Keratinocyte (primary cell): ENCODE data around the gene WDR82. TPM values are rescaled to one million over a fixed set of nuclear protein-coding genes. Genes with fewer than 3 reads are reported as not detected.

Experiments used
- DNase-seq: peaks from one replicate; pipeline ENCODE4 v3.0.0-alpha.2; 2011; ENCODE audit warnings: low read depth, missing footprints, low spot score
- FAIRE-seq: peaks from 2 replicates; lab custom pipeline; 2011; peaks lifted over from hg19 to GRCh38; lab: Jason Lieb, UNC
- H2AFZ ChIP-seq: 2 replicates; pipeline ENCODE4 v1.6.0; 2012; ENCODE audit warnings: low read length, control low read depth, inconsistent platforms; ENCODE audit not compliant: control insufficient read depth
- H3K27ac ChIP-seq: 2 replicates; pipeline ENCODE4 v1.5.1; 2011; ENCODE audit warnings: low read length; ENCODE audit not compliant: control insufficient read depth, insufficient read depth
- H3K27me3 ChIP-seq: 3 replicates; pipeline ENCODE4 v1.6.0; 2011; ENCODE audit warnings: low read length; ENCODE audit not compliant: control insufficient read depth, insufficient read depth; ENCODE audit errors: extremely low read depth
- H3K36me3 ChIP-seq, 2 experiments: 2 replicates in 1 of 2; 3 replicates in 1 of 2; pipeline ENCODE4 v1.5.1; 2011; ENCODE audit warnings: low read length in 2 of 2, mild to moderate bottlenecking in 1 of 2; ENCODE audit not compliant: control insufficient read depth in 2 of 2, insufficient read depth in 2 of 2; ENCODE audit errors: extremely low read depth in 1 of 2
- H3K4me1 ChIP-seq: 3 replicates; pipeline ENCODE4 v1.5.1; 2011; ENCODE audit warnings: low read length; ENCODE audit not compliant: control insufficient read depth, insufficient read depth; ENCODE audit errors: extremely low read depth
- H3K4me2 ChIP-seq: 3 replicates; pipeline ENCODE4 v1.6.0; 2011; ENCODE audit warnings: low read depth, low read length; ENCODE audit not compliant: control insufficient read depth, insufficient read depth; ENCODE audit errors: extremely low read depth
- H3K4me3 ChIP-seq, 3 experiments: fragments of 200-600 bp in 1 of 3; sonication (generic) in 1 of 3; 2 replicates in 2 of 3; 3 replicates in 1 of 3; pipeline ENCODE4 v1.5.1; 2011 to 2016; ENCODE audit warnings: low read length in 3 of 3, mild to moderate bottlenecking in 3 of 3, control low read depth in 2 of 3, inconsistent platforms in 1 of 3, low read depth in 1 of 3, mixed read lengths in 1 of 3, mixed run types in 1 of 3, moderate library complexity in 1 of 3; ENCODE audit not compliant: control insufficient read depth in 2 of 3, insufficient read depth in 2 of 3; ENCODE audit errors: extremely low read depth in 1 of 3
- H3K79me2 ChIP-seq: 2 replicates; pipeline ENCODE4 v1.6.0; 2012; ENCODE audit warnings: low read length; ENCODE audit not compliant: control insufficient read depth, insufficient read depth
- H3K9ac ChIP-seq: 3 replicates; pipeline ENCODE4 v1.6.0; 2011; ENCODE audit warnings: low read length; ENCODE audit not compliant: control insufficient read depth, insufficient read depth; ENCODE audit errors: extremely low read depth
- H3K9me1 ChIP-seq: 3 replicates; pipeline ENCODE4 v1.6.0; 2011; ENCODE audit warnings: low read length; ENCODE audit not compliant: control insufficient read depth, insufficient read depth; ENCODE audit errors: extremely low read depth
- H3K9me3 ChIP-seq: 2 replicates; pipeline ENCODE4 v1.5.1; 2012; ENCODE audit warnings: low read depth, low read length; ENCODE audit not compliant: control insufficient read depth
- H4K20me1 ChIP-seq: 3 replicates; pipeline ENCODE4 v1.6.0; 2011; ENCODE audit warnings: low read length; ENCODE audit not compliant: control insufficient read depth, insufficient read depth; ENCODE audit errors: extremely low read depth
- EZH2 ChIP-seq: IDR thresholded peaks from one replicate; pipeline ENCODE4 v1.6.1; 2012; ENCODE audit warnings: inconsistent platforms, mild to moderate bottlenecking, low read length, moderate library complexity
- dilution Hi-C: fragments of 300-500 bp; cut with MboI; formaldehyde crosslinking; loops from one replicate; pipeline ENCODE4 v1.7.0; 2020; ENCODE audit warnings: low sequenced_read_pairs; ENCODE audit not compliant: extremely low pct_ligation_motif_present
- polyA plus RNA-seq, 5 experiments: library from polyadenylated mRNA; depleted of rRNA in 3 of 5; stranded (reverse) in 3 of 5; stranded (forward) in 1 of 5; unstranded in 1 of 5; fragments of >200 nt; gene quantifications; 1 replicate in 1 of 5; 2 replicates in 3 of 5; 3 replicates in 1 of 5; pipeline versions ENCODE4 v1.2.1 to v1.2.3, GENCODE V29; 2011 to 2012; ENCODE audit warnings: missing spikeins in 2 of 5, low read depth in 1 of 5, low replicate concordance in 1 of 5
- TF ChIP-seq, protein P1 (sequence below), 3 experiments: IDR thresholded peaks in 1 of 3; conservative IDR thresholded peaks in 1 of 3; optimal IDR thresholded peaks in 1 of 3; 2 replicates in 2 of 3; 3 replicates in 1 of 3; pipeline versions ENCODE3 to v1.5.1; 2011; ENCODE audit warnings: low read length in 3 of 3, mild to moderate bottlenecking in 3 of 3, moderate library complexity in 2 of 3, control low read depth in 1 of 3, inconsistent platforms in 1 of 3; ENCODE audit not compliant: insufficient read depth in 2 of 3; ENCODE audit errors: extremely low read depth in 1 of 3

Gene WDR82
- polyA plus RNA-seq, 1 donor (not counting 4 experiments of a cell fraction or from before 2014, with no cell fraction given) = 75.1 TPM

DNA sequence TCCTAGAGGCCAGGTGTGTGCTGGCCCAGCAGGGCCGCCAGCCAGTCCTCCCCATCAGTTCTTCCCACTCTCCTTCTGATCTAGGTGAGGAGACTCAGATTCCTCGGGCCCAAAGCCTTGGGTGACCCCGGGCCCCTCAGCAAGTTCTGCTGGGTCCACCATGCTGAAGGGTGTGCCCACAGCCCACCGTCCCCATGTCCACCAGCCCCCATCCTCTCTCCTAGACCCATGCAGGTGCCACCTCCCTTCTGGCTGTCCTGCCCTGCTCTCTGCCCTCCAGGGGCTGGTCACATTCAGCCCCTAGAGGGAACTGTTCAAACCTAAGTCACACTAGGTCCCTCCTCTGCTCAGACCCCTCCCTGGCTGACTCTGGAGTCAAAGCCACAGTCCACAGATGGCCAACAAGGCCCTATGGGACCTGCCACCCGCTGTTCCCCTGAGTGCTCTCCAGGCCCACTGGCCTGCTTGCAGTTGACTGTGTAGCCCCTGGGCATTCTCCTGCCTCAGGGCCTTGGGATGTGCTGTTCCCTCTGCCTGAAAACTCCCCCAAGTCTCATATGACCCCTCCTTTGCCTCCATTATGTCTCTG, 52.1 kb downstream of the WDR82 start:
- no peaks in the 10 kb centered on the region for H3K9me3 ChIP-seq
- H2AFZ ChIP-seq = no peak overlapping the region
- H3K4me1 ChIP-seq = no peaks in the 10 kb centered on the region
- peaks cover 2% of the 10 kb centered on the region for H3K79me2 ChIP-seq
- H3K9ac ChIP-seq = no peak overlapping the region
- TF ChIP-seq, protein P1, sequence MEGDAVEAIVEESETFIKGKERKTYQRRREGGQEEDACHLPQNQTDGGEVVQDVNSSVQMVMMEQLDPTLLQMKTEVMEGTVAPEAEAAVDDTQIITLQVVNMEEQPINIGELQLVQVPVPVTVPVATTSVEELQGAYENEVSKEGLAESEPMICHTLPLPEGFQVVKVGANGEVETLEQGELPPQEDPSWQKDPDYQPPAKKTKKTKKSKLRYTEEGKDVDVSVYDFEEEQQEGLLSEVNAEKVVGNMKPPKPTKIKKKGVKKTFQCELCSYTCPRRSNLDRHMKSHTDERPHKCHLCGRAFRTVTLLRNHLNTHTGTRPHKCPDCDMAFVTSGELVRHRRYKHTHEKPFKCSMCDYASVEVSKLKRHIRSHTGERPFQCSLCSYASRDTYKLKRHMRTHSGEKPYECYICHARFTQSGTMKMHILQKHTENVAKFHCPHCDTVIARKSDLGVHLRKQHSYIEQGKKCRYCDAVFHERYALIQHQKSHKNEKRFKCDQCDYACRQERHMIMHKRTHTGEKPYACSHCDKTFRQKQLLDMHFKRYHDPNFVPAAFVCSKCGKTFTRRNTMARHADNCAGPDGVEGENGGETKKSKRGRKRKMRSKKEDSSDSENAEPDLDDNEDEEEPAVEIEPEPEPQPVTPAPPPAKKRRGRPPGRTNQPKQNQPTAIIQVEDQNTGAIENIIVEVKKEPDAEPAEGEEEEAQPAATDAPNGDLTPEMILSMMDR (optimal IDR thresholded peaks at IDR 0.05 in 1 of 3, IDR thresholded peaks at IDR 0.05 in 1 of 3, conservative IDR thresholded peaks at IDR 0.05 in 1 of 3; ENCODE audit: extremely low read depth in 1 of 3, insufficient read depth in 2 of 3, low read length in 3 of 3) = no peak
- no peak for TF ChIP-seq EZH2
- H3K4me3 ChIP-seq = no peak overlapping the region
- DNase-seq (no peak), FAIRE-seq (no peak)
- no peaks in the 10 kb centered on the region for H4K20me1 ChIP-seq
- dilution Hi-C loops = no loop called here
- no peak overlapping the region for H3K27ac ChIP-seq
- peaks cover 2% of the 10 kb centered on the region for H3K9me1 ChIP-seq
- H3K36me3 ChIP-seq = peaks cover 26 to 32% of the 10 kb centered on the region in 2 experiments
- no peaks in the 10 kb centered on the region for H3K27me3 ChIP-seq
- H3K4me2 ChIP-seq = no peak overlapping the region

DNA sequence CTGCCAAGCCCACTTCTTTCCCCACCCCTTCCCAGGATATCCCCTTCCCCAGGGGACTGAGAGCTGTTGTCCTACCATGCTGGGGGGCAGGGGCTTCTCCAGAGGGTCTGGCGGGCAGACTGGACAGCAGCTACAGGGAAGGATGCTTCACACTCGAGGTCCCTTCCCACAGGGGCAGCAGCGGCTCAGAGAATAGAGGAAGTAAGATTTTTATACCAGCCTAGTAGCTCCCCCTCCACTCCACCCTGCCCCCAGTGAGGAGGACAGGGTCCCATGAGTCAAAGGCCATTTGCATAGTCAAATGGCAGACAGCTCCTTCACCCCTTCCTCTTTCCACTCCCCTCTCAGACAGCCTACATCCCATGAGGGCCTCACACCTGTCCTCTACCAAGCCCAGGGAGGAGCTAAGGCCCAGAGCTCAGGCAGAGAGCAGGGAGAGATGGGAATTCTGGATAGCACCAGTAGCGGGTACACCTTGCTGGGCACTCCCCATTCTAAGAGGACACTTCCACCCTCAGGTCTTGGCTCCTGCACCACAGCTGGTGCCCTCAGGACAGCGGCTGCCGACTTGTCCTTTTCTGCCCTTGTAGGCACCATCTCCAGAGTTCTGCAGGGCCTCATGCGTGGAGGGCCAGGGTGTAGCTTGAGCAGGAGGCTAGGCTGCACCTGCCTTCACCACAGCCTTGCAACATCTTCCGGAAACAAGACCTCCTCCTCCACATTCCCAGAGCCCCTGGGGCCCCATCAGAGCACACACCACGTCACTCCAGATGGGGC, 52.8 kb downstream of the WDR82 start, which contains the start of gene TLR9:
Gene TLR9, minus strand, starts transcription at position 194 of the 777 bp plus-strand sequence. Its CDS starts 116 bp downstream, at position 78.
- Histone ChIP-seq H3K9me1 (peaks cover 2% of the 10 kb centered on the region), H3K4me1 (no peaks in the 10 kb centered on the region), H3K79me2 (no peaks in the 10 kb centered on the region), H3K4me2 (no peak within 1 kb of the TSS), H3K4me3 (no peak within 1 kb of the TSS), H3K9me3 (no peaks in the 10 kb centered on the region), H4K20me1 (no peaks in the 10 kb centered on the region), H3K27ac (no peak within 1 kb of the TSS), H2AFZ (no peak within 1 kb of the TSS), H3K27me3 (no peaks in the 10 kb centered on the region), H3K9ac (no peak within 1 kb of the TSS), H3K36me3 (peaks cover 19 to 26% of the 10 kb centered on the region in 2 experiments)
- DNase-seq = no peak
- dilution Hi-C loops = no loop called here
- FAIRE-seq = no peak
- TF ChIP-seq EZH2 = no peak
- TF ChIP-seq, protein P1 (optimal IDR thresholded peaks at IDR 0.05 in 1 of 3, IDR thresholded peaks at IDR 0.05 in 1 of 3, conservative IDR thresholded peaks at IDR 0.05 in 1 of 3; ENCODE audit: extremely low read depth in 1 of 3, insufficient read depth in 2 of 3, low read length in 3 of 3) = no peak
